ENCODE results near the gene PXDN. TPM values are rescaled to one million over a fixed set of nuclear protein-coding genes. Genes with fewer than 3 reads are reported as not detected.
A peak's percentile ranks its signal among the peaks of the same experiment; 100 is the strongest.

PXDN gene
- total RNA-seq, 1 experiment from 2014 or later: 96.1 TPM

DNA sequence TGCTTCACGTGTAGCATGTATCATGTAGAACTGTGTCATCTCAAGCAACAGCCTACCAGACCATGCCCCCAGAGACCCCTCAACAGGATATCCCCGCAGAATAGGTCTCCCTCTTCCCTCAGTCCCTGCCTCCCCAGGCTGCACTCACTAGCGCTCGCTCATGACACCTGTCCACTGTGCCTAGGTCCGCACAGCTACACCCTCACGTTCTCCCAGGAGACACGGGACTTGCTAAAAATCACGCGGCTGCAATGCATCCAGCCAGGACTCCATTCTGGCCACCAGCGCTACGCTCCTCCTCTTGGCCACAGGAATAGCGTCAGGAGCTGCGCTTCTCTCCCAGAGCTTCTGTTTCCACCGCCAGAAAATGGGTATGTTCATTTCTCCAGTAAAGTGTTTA, 2.5 kb downstream of the PXDN start:
- no peaks in the 10 kb centered on the region for H3K9me3 Mint-ChIP-seq (ENCODE audit: unreplicated experiment)

DNA sequence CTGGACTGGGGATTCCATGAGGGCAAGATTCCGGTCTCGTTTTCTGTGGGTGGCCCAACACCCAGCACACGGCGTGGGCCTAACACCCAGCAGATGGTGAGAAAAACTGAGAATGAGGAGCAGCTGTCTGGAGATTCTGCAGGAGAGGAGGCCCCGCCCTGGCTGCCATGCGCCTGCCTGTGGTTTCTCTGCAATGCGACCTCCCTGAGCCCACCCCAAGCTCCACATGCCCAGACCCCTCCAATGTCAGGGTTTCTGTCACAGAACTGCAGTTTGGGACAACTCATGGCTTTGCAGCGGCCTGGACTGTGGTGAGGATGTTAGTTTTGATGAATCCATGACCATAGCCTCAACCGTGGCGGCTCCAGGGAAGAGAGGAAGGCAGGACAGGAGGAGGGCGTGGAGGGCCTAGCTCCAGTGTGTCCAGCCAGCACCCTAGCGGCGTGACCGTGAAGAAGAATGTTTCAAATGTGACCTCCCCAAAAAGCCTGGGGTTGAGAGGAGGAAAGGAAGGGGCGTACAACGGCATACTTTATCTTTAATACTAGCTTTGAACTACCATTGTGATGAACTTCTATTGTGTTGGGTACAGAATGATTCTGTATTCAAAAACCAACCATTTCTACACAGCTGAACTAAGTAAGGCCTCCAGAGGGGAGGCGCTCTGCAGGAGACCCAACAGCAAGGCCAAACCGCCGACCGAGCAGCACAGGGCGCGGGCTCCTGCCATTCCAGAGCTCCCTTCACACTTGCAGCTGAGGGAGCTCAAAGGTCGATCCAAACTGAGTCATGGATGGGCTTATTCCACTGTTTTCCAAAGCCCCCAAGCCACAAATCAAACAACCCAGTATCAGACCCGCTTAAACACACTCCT, 3.4 kb downstream of the PXDN start:
- H3K27ac Mint-ChIP-seq (ENCODE audit: low read depth, unreplicated experiment): peak overlapping the region; percentile 31
- no peaks in the 10 kb centered on the region for H3K9me3 Mint-ChIP-seq (ENCODE audit: unreplicated experiment)
- ChIA-PET CTCF (interaction anchor here (0.6 to 5.2 kb wide), 7 partner anchors 9 to 1656 kb away, joined by 3 to 38 read pairs (median 4); no protein-coding TSS in a partner anchor), POLR2A (interaction anchor here (0.7 to 2.5 kb wide), 4 partner anchors 9 to 50 kb away, joined by 4 to 10 read pairs (median 6); no protein-coding TSS in a partner anchor)
- no TSS peak for BruUV-seq (replicated peaks)
- no peak for DNase-seq (ENCODE audit: unreplicated experiment)
- peaks cover 17% of the 10 kb centered on the region for H3K36me3 Mint-ChIP-seq (ENCODE audit: insufficient read depth, unreplicated experiment)
- TF ChIP-seq, protein P1, sequence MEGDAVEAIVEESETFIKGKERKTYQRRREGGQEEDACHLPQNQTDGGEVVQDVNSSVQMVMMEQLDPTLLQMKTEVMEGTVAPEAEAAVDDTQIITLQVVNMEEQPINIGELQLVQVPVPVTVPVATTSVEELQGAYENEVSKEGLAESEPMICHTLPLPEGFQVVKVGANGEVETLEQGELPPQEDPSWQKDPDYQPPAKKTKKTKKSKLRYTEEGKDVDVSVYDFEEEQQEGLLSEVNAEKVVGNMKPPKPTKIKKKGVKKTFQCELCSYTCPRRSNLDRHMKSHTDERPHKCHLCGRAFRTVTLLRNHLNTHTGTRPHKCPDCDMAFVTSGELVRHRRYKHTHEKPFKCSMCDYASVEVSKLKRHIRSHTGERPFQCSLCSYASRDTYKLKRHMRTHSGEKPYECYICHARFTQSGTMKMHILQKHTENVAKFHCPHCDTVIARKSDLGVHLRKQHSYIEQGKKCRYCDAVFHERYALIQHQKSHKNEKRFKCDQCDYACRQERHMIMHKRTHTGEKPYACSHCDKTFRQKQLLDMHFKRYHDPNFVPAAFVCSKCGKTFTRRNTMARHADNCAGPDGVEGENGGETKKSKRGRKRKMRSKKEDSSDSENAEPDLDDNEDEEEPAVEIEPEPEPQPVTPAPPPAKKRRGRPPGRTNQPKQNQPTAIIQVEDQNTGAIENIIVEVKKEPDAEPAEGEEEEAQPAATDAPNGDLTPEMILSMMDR (IDR thresholded peaks at IDR 0.05; ENCODE audit: unreplicated experiment): no peak
- intact Hi-C loops (cut with micrococcal nuclease): loop anchor here (5.0 kb wide), 1 partner anchor 34 kb away; no protein-coding TSS in a partner anchor
- H3K27me3 Mint-ChIP-seq (ENCODE audit: insufficient read depth, unreplicated experiment): no peaks in the 10 kb centered on the region
- H3K4me1 Mint-ChIP-seq (ENCODE audit: insufficient read depth, unreplicated experiment): peaks cover 11% of the 10 kb centered on the region
- H3K4me3 Mint-ChIP-seq (ENCODE audit: unreplicated experiment): no peak overlapping the region

More for the DNA sequence above, 2.5 kb downstream of the PXDN start:
- Mint-ChIP-seq H3K4me1 (ENCODE audit: insufficient read depth, unreplicated experiment) (peaks cover 7% of the 10 kb centered on the region), H3K27me3 (ENCODE audit: insufficient read depth, unreplicated experiment) (no peaks in the 10 kb centered on the region), H3K36me3 (ENCODE audit: insufficient read depth, unreplicated experiment) (peaks cover 22% of the 10 kb centered on the region), H3K27ac (ENCODE audit: low read depth, unreplicated experiment) (peak overlapping the region; percentile 31), H3K4me3 (ENCODE audit: unreplicated experiment) (peak overlapping the region; percentile 79)
- BruUV-seq (replicated peaks): no TSS peak
- no peak for DNase-seq (ENCODE audit: unreplicated experiment)
- POLR2A ChIA-PET: interaction anchor here (0.7 to 2.5 kb wide), 13 partner anchors 8 to 191 kb away, joined by 3 to 19 read pairs (median 5); no protein-coding TSS in a partner anchor
- intact Hi-C loops (cut with micrococcal nuclease): loop anchor here (2.0 to 5.0 kb wide), 2 partner anchors 35 to 117 kb away; no protein-coding TSS in a partner anchor
- TF ChIP-seq, protein P1 (IDR thresholded peaks at IDR 0.05; ENCODE audit: unreplicated experiment): no peak
- CTCF ChIA-PET: interaction anchor here (0.6 to 5.2 kb wide), 25 partner anchors 8 to 1656 kb away, joined by 3 to 38 read pairs (median 4); no protein-coding TSS in a partner anchor

DNA sequence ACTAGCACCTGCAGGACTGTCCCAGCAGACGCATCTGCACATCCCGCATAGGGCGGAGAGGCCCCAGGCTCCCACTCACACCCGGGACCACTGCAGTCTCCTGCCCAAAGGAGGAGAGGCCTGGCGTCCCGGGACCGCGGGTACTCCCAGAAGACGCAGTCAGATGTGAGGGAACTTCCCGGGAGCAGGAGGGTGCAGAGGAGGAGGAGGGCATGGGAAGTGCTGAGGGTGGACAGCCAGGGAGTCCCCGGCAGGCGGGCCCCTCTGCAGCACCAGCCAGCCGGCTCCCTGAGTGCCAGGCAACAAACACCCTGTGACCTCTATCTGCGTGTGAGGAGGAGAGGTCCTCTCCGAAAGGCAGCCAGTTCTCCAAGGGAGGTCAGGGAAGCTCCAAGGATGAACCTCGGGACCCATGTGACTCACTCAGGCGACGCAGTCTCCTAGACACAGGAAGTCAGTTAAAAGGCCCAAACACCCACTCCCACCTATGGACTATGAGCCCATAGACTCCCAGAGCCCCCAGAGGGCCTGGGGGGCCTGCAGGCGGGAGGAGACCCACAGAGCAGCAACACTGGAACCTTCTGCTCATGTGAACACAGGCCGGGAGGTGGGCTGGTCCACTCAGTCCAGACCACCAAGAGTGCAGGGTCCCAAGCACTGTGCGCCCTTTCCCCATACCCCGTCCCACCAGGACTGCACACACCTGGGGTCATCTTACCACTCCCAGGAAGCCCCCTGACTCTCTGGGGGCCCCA, 4.2 kb downstream of the PXDN start:
- H3K27ac Mint-ChIP-seq (ENCODE audit: low read depth, unreplicated experiment): peak overlapping the region; percentile 9
- H3K9me3 Mint-ChIP-seq (ENCODE audit: unreplicated experiment): no peaks in the 10 kb centered on the region
- H3K27me3 Mint-ChIP-seq (ENCODE audit: insufficient read depth, unreplicated experiment): no peaks in the 10 kb centered on the region
- H3K4me1 Mint-ChIP-seq (ENCODE audit: insufficient read depth, unreplicated experiment): peaks cover 13% of the 10 kb centered on the region
- BruUV-seq (replicated peaks): no TSS peak
- TF ChIP-seq, protein P1 (IDR thresholded peaks at IDR 0.05; ENCODE audit: unreplicated experiment): no peak
- DNase-seq (ENCODE audit: unreplicated experiment): no peak
- intact Hi-C loops (cut with micrococcal nuclease): loop anchor here (5.0 kb wide), 1 partner anchor 33 kb away; no protein-coding TSS in a partner anchor
- H3K36me3 Mint-ChIP-seq (ENCODE audit: insufficient read depth, unreplicated experiment): peaks cover 17% of the 10 kb centered on the region
- H3K4me3 Mint-ChIP-seq (ENCODE audit: unreplicated experiment): no peak overlapping the region
- ChIA-PET CTCF (interaction anchor here (0.6 to 5.2 kb wide), 8 partner anchors 10 to 110 kb away, joined by 3 to 34 read pairs (median 5); no protein-coding TSS in a partner anchor), POLR2A (interaction anchor here (0.7 to 1.4 kb wide), 2 partner anchors 8 to 49 kb away, joined by 4 to 7 read pairs; no protein-coding TSS in a partner anchor)
